HG03442 (cell line): ENCODE results near the gene BCAP31.
"Not testable (repeated sequence)": the region's sequence is repeated elsewhere in the genome, so short reads cannot be mapped to it uniquely, and the experiment has no call there.

Source experiments
- ATAC-seq: cut with Tn5 transposase; IDR thresholded peaks from one replicate; pipeline ENCODE4 v1.9.1; 2021; ENCODE audit warnings: mild to moderate bottlenecking, moderate library complexity; ENCODE audit not compliant: unreplicated experiment

The BCAP31 gene

GRCh38 chrX:153685156-153685536 is 39.0 kb downstream of the BCAP31 start:
- ATAC-seq = no peak

- no peak for ATAC-seq
These were observed 39.6 kb downstream of the BCAP31 start for GRCh38 chrX:153684467-153685155.

GRCh38 chrX:153683486-153683885 is 40.7 kb downstream of the BCAP31 start:
- not testable (repeated sequence) for ATAC-seq

- no peak for ATAC-seq
These were observed 43.0 kb downstream of the BCAP31 start for GRCh38 chrX:153681175-153681574.

GRCh38 chrX:153674219-153674851 is 49.9 kb downstream of the BCAP31 start:
- ATAC-seq = no peak

GRCh38 chrX:153673428-153674218 is 50.6 kb downstream of the BCAP31 start, which contains the start of gene PNCK:
PNCK (minus strand) TSS chrX:153673813; CDS start chrX:153673076, 737 bp downstream.
- ATAC-seq = no peak

- no peak for ATAC-seq
These were observed 51.4 kb downstream of the BCAP31 start for GRCh38 chrX:153672531-153673427.

- no peak for ATAC-seq
These were observed 52.3 kb downstream of the BCAP31 start for GRCh38 chrX:153671589-153672530.

GRCh38 chrX:153670748-153671588 is 53.2 kb downstream of the BCAP31 start:
- ATAC-seq = no peak

- ATAC-seq = no peak
These were observed 54.1 kb downstream of the BCAP31 start for GRCh38 chrX:153669901-153670731.

- ATAC-seq = no peak
These were observed 54.9 kb downstream of the BCAP31 start for GRCh38 chrX:153669174-153669890.

GRCh38 chrX:153668423-153669173 is 55.6 kb downstream of the BCAP31 start:
- no peak for ATAC-seq

- ATAC-seq = peak; percentile 76
These were observed 56.2 kb downstream of the BCAP31 start for GRCh38 chrX:153667956-153668396.

GRCh38 chrX:153667281-153667955 is 56.8 kb downstream of the BCAP31 start:
- no peak for ATAC-seq

- no peak for ATAC-seq
These were observed 58.4 kb downstream of the BCAP31 start for GRCh38 chrX:153665726-153666306.
